MM.1S (cell line): ENCODE data around the gene IPCEF1.

Experiments
- DNase-seq: peaks from one replicate; pipeline ENCODE4 v3.0.0-alpha.2; 2015
- H2AFZ ChIP-seq: fragments of 300-600 bp; sonication (generic); 2 replicates; pipeline ENCODE4 v1.6.0; 2016; ENCODE audit warnings: antibody characterized with exemption, low read length
- H3F3A ChIP-seq: fragments of 300-600 bp; sonication (generic); 2 replicates; pipeline ENCODE4 v1.6.1; 2016; ENCODE audit warnings: mild to moderate bottlenecking, antibody characterized with exemption, low read length, moderate library complexity, mixed read lengths; ENCODE audit not compliant: insufficient read depth
- H3K27ac ChIP-seq: fragments of 300-600 bp; sonication (generic); 2 replicates; pipeline ENCODE4 v1.5.1; 2016; ENCODE audit warnings: mild to moderate bottlenecking, low read length
- H3K27me3 ChIP-seq: fragments of 300-600 bp; sonication (generic); replicated peaks from 2 replicates; pipeline ENCODE4 v1.6.0; 2016; ENCODE audit warnings: low read length; ENCODE audit not compliant: insufficient read depth
- H3K36me3 ChIP-seq: fragments of 300-600 bp; sonication (generic); replicated peaks from 2 replicates; pipeline ENCODE4 v1.6.1; 2016; ENCODE audit warnings: mild to moderate bottlenecking, low read length, mixed read lengths; ENCODE audit not compliant: insufficient read depth
- H3K4me1 ChIP-seq: fragments of 300-600 bp; sonication (generic); 2 replicates; pipeline ENCODE4 v1.6.1; 2016; ENCODE audit warnings: low read length, mixed read lengths
- H3K4me2 ChIP-seq: fragments of 300-600 bp; sonication (generic); 2 replicates; pipeline ENCODE4 v1.6.0; 2016; ENCODE audit warnings: low read depth, low read length
- H3K4me3 ChIP-seq: fragments of 300-600 bp; sonication (generic); 2 replicates; pipeline ENCODE4 v1.5.1; 2016; ENCODE audit warnings: low read length, mixed read lengths
- H3K79me2 ChIP-seq: fragments of 300-600 bp; sonication (generic); 2 replicates; pipeline ENCODE4 v1.6.1; 2016; ENCODE audit warnings: mixed run types, low read length, mixed read lengths
- H3K9ac ChIP-seq: fragments of 300-600 bp; sonication (generic); 2 replicates; pipeline ENCODE4 v1.6.1; 2016; ENCODE audit warnings: low read length, mixed read lengths
- H3K9me2 ChIP-seq: fragments of 300-600 bp; sonication (generic); replicated peaks from 2 replicates; pipeline ENCODE4 v1.6.1; 2016; ENCODE audit warnings: mild to moderate bottlenecking, low read length, mixed read lengths; ENCODE audit not compliant: insufficient read depth
- H3K9me3 ChIP-seq: fragments of 300-600 bp; sonication (generic); replicated peaks from 2 replicates; pipeline ENCODE4 v1.6.1; 2016; ENCODE audit warnings: mild to moderate bottlenecking, low read length, mixed read lengths; ENCODE audit not compliant: insufficient read depth
- H4K20me1 ChIP-seq: fragments of 300-600 bp; sonication (generic); 2 replicates; pipeline ENCODE4 v1.6.1; 2016; ENCODE audit warnings: mild to moderate bottlenecking, low read length, moderate library complexity, mixed read lengths; ENCODE audit not compliant: insufficient read depth
- CTCF ChIP-seq: fragments of 300-600 bp; sonication (generic); IDR thresholded peaks from 2 replicates; pipeline ENCODE4 v1.5.1; 2016; ENCODE audit warnings: antibody characterized with exemption, low read length, mixed read lengths
- EZH2 ChIP-seq: fragments of 300-600 bp; sonication (generic); optimal IDR thresholded peaks from 2 replicates; pipeline ENCODE3; 2017; ENCODE audit warnings: low read depth, mild to moderate bottlenecking, antibody characterized with exemption, low read length, mixed read lengths
- EZH2phosphoT487 ChIP-seq: fragments of 300-600 bp; sonication (generic); IDR thresholded peaks from 2 replicates; pipeline ENCODE4 v1.6.1; 2018; ENCODE audit warnings: antibody characterized with exemption, low read length

IPCEF1 gene

DNA sequence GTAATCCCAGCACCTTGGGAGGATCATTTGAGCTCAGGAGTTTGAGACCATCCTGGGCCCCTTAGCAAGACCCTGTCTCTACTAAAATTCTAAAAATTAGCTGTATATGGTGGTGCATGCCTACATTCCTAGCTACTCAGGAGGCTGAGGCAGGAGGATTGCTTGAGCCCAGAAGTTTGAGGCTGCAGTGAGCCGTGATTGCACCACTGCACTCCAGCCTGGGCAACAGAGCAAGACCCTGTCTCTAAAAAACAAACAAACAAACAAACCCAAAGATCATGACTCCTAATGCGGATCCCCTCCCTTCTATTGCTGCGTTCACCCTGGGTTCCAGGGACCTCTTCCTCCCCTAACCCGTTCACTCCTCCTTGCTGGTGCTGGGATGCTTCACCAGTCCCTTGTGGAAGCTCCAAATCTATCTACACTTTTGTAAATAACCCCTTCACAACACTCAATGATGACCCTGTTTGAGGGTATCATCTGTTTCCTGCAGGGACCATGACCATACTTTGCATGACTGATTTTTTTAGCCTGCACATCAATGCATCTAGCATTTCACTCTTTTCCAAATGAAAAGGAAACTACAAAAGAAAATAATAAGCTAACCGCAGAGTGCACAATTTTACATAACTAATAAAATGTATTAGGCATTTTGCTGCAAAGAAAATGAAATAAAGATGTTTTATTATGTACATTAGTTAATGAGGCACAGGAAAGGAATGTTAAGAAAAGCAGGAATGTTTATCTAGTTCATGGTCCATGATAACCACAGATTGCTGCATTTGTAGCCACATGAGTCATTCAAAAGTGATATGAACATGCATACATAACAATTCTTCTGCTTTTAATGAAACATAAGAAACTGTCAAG is 30.5 kb upstream of the IPCEF1 start:
- no peaks in the 10 kb centered on the region for H3F3A ChIP-seq
- no peaks in the 10 kb centered on the region for H3K4me1 ChIP-seq
- H3K79me2 ChIP-seq: no peaks in the 10 kb centered on the region
- H2AFZ ChIP-seq: no peak overlapping the region
- no peaks in the 10 kb centered on the region for H3K9me2 ChIP-seq
- TF ChIP-seq EZH2 (no peak), CTCF (no peak), EZH2phosphoT487 (no peak)
- no peaks in the 10 kb centered on the region for H3K27me3 ChIP-seq
- no peaks in the 10 kb centered on the region for H3K36me3 ChIP-seq
- no peak overlapping the region for H3K27ac ChIP-seq
- H3K4me2 ChIP-seq: no peak overlapping the region
- no peaks in the 10 kb centered on the region for H3K9me3 ChIP-seq
- H3K9ac ChIP-seq: no peak overlapping the region
- no peak overlapping the region for H3K4me3 ChIP-seq
- DNase-seq: no peak
- no peaks in the 10 kb centered on the region for H4K20me1 ChIP-seq

DNA sequence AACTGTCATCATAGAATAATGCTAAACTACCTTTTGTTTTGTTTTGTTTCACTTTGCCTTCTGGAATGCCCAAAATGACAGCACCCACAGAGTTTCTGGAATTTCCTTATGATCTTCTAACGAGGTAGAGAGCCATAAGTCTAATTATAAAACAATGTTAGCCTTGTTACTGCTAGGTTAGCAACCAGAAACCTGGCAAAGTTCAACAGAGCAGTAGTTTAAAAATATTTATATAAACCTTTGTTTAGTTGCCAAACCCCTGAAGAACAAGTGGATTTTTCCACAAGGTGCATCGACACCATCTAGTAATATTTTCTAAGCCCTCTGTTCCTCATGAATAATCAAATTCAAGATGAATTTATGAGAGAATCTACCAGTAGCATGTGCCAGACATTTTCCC is 27.6 kb upstream of the IPCEF1 start:
- Histone ChIP-seq H3K27ac (no peak overlapping the region), H3K9me2 (no peaks in the 10 kb centered on the region), H3K27me3 (no peaks in the 10 kb centered on the region), H2AFZ (no peak overlapping the region), H3K79me2 (no peaks in the 10 kb centered on the region), H3K36me3 (no peaks in the 10 kb centered on the region), H4K20me1 (no peaks in the 10 kb centered on the region), H3K9me3 (no peaks in the 10 kb centered on the region), H3F3A (no peaks in the 10 kb centered on the region), H3K4me3 (no peak overlapping the region), H3K4me1 (no peaks in the 10 kb centered on the region), H3K4me2 (no peak overlapping the region), H3K9ac (no peak overlapping the region)
- TF ChIP-seq CTCF (no peak), EZH2 (no peak), EZH2phosphoT487 (no peak)
- no peak for DNase-seq

GRCh38 chr6:154383273-154383672 is 26.7 kb upstream of the IPCEF1 start:
- Histone ChIP-seq H3K79me2 (no peaks in the 10 kb centered on the region), H4K20me1 (no peaks in the 10 kb centered on the region), H3K36me3 (no peaks in the 10 kb centered on the region), H3K4me2 (no peak overlapping the region), H3K4me1 (no peaks in the 10 kb centered on the region), H3F3A (no peaks in the 10 kb centered on the region), H2AFZ (no peak overlapping the region), H3K4me3 (no peak overlapping the region), H3K9me2 (no peaks in the 10 kb centered on the region), H3K27ac (no peak overlapping the region), H3K9me3 (no peaks in the 10 kb centered on the region), H3K9ac (no peak overlapping the region), H3K27me3 (no peaks in the 10 kb centered on the region)
- TF ChIP-seq EZH2phosphoT487: no peak
- no peak for TF ChIP-seq EZH2
- no peak for TF ChIP-seq CTCF
- no peak for DNase-seq
